Astrocyte of the cerebellum (primary cell): ENCODE data around the gene GABRG3.

ENCODE experiments used
- DNase-seq: peaks from one replicate; pipeline ENCODE4 v3.0.0-alpha.2; 2011; ENCODE audit warnings: low read depth
- H3K4me3 ChIP-seq: 2 replicates; pipeline ENCODE4 v1.5.1; 2011; ENCODE audit warnings: mild to moderate bottlenecking, low read depth, low read length, moderate library complexity
- CTCF ChIP-seq: IDR thresholded peaks from 2 replicates; pipeline ENCODE4 v1.5.1; 2012; ENCODE audit warnings: low read length, low read depth, moderate library complexity, mild to moderate bottlenecking; ENCODE audit errors: missing control alignments
- in situ Hi-C: cut with HindIII; loops from 2 replicates; pipeline ENCODE4 v1.10.0; 2017; ENCODE audit warnings: low sequenced_read_pairs

The GABRG3 gene

GRCh38 chr15:27050163-27050562, 79.2 kb downstream of the GABRG3 start:
- H3K4me3 ChIP-seq = no peak overlapping the region
- in situ Hi-C loops = no loop called here
- no peak for TF ChIP-seq CTCF
- DNase-seq = no peak

GRCh38 chr15:27054426-27054825, 83.4 kb downstream of the GABRG3 start:
- TF ChIP-seq CTCF = no peak
- in situ Hi-C loops = no loop called here
- no peak overlapping the region for H3K4me3 ChIP-seq
- no peak for DNase-seq

- DNase-seq = no peak
- H3K4me3 ChIP-seq = no peak overlapping the region
- TF ChIP-seq CTCF = no peak
- in situ Hi-C loops = no loop called here
Observed at GRCh38 chr15:27057904-27058645, 87.1 kb downstream of the GABRG3 start.

GRCh38 chr15:27058939-27059338, 88.0 kb downstream of the GABRG3 start:
- TF ChIP-seq CTCF = no peak
- in situ Hi-C loops = no loop called here
- DNase-seq = no peak
- no peak overlapping the region for H3K4me3 ChIP-seq

GRCh38 chr15:27059610-27060202, 88.7 kb downstream of the GABRG3 start:
- DNase-seq = peak; percentile 15
- in situ Hi-C loops = no loop called here
- no peak overlapping the region for H3K4me3 ChIP-seq
- TF ChIP-seq CTCF = peak; percentile 54

GRCh38 chr15:27061739-27062138, 90.8 kb downstream of the GABRG3 start:
- no peak overlapping the region for H3K4me3 ChIP-seq
- in situ Hi-C loops = no loop called here
- no peak for DNase-seq
- no peak for TF ChIP-seq CTCF
